GM21526 (cell line): ENCODE results near the gene RASA3.
"Not testable (repeated sequence)": the region's sequence is repeated elsewhere in the genome, so short reads cannot be mapped to it uniquely, and the experiment has no call there.

Source experiments
- ATAC-seq: cut with Tn5 transposase; IDR thresholded peaks from one replicate; pipeline ENCODE4 v1.9.1; 2021; ENCODE audit warnings: moderate library complexity; ENCODE audit not compliant: unreplicated experiment, low FRiP score

RASA3 gene

DNA sequence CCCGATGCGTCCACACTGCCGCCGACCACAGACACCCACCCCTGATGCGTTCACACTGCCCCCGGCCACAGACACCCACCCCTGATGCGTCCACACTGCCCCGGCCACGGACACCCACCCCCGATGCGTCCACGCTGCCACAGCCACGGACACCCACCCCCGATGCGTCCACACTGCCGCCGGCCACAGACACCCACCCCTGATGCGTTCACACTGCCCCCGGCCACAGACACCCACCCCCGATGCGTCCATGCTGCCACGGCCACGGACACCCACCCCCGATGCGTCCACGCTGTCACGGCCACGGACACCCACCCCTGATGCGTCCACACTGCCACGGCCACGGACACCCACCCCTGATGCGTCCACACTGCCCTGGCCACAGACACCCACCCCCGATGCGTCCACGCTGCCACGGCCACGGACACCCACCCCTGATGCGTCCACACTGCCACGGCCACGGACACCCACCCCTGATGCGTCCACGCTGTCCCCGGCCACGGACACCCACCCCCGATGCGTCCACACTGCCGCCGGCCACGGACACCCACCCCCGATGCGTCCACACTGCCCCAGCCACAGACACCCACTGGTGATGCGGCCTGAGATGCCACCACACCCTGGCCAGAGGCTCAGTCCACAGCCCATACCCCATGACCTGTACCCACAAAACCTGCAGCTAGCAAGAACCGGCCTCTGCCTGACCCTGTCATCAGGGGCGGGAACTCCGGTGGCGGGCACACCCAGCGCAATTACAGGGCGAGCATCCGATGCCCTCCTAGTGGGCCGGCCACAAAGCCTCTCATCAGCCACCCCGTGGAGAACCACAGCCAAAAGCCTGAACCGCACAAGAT is 28.4 kb downstream of the RASA3 start:
- no peak for ATAC-seq

- not testable (repeated sequence) for ATAC-seq
Measured at GRCh38 chr13:114103289-114103621, 29.2 kb downstream of the RASA3 start.

- no peak for ATAC-seq
Measured at GRCh38 chr13:114102521-114103288, 29.7 kb downstream of the RASA3 start.

- no peak for ATAC-seq
Measured at GRCh38 chr13:114102131-114102520, 30.3 kb downstream of the RASA3 start.

DNA sequence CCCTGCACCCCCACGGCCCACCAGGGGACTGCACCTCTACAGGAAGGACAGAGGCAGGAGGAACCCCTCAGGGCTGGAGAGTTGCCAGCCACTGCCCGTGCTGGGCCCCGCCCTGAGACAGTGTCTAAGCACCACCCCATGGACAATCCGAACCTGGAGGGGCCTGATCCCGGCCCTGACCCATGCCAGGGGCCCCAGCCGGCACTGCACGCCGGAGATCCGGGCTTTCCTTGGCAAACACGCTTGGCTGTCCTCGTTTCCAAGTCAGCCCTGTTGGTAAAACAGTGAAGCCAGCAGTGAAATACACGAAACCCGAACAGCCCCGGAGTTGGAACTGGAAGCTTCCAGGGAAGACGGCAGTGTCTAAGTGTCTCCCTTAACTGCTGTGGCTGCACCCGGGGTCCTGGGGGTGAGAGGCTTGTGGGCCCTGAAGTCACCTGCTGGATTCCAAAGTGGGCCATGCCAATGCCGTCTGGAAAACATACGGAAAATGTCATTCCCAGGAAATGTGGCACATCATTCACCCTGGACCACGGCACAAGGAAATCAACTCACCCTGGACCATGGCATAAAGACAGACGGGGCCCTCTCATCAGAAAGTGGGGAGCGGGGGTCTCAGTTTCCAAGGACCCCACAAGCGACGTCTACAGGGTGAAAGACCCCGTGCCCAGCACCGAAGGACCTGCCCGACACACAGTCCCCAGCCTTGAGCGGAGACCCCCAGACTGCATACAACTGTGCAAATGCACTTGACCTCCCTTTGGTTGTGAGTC is 30.9 kb downstream of the RASA3 start:
- ATAC-seq, result no peak

GRCh38 chr13:114100446-114101357 is 31.7 kb downstream of the RASA3 start:
- no peak for ATAC-seq

DNA sequence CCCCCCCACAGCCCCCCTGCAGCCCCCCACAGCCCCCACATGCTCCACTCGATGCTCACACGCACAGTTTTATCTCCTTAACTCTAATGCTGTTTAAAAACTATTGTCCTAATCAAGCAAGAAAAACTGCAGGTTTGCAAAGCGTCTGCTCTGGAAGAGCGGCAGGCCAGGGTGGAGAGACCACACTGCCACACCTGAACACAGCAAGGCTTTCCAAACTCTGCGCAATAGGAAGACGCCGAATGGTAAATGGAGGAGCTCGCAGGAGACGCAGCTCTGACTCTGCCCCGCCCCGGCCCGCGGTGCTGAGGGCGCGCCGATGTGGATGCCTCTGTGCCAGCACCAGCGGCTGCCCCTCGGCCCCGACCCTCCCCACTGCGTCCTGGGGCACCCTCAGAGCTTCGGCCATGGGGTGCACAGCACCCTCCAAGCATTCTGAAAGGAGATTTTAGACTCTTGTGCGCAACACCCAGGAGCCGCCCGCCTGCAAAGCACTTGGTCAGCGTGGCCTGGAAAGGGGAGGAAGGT is 32.4 kb downstream of the RASA3 start:
- no peak for ATAC-seq

DNA sequence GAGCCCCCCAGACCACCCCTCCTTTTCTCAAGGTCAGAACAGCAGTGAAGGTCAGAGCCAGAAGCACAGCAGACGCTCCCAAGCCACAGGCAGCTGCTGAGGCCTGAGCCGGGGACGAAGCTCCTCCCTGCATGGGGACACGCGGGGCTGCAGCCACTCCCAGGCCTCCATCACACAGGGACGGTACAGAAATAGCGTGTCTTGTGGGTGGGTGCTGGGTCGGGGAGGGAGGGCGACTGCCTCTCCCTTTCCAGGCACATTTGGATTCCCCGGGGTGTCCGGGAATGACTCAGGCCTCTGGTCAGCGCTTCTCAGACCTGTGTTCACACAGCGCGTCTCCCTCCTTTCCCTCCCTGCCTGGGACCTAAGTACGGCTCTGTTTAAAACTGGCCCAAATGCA is 33.2 kb downstream of the RASA3 start:
- no peak for ATAC-seq

DNA sequence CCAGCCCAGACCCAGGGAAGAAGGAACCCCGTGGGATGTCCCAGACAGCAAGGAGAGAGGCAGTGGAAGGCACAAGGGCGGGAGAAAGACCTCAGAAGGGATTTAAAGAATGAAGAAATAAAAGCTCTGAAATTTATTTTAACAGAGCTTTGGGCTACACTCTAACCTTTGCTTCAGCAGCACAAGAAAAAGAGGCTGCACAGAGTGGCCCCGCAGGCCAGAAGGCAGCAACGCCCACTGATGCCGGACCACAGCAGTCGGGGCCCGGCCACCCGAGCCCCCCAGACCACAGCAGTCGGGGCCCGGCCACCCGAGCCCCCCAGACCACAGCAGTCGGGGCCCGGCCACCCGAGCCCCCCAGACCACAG is 33.8 kb downstream of the RASA3 start:
- not testable (repeated sequence) for ATAC-seq

DNA sequence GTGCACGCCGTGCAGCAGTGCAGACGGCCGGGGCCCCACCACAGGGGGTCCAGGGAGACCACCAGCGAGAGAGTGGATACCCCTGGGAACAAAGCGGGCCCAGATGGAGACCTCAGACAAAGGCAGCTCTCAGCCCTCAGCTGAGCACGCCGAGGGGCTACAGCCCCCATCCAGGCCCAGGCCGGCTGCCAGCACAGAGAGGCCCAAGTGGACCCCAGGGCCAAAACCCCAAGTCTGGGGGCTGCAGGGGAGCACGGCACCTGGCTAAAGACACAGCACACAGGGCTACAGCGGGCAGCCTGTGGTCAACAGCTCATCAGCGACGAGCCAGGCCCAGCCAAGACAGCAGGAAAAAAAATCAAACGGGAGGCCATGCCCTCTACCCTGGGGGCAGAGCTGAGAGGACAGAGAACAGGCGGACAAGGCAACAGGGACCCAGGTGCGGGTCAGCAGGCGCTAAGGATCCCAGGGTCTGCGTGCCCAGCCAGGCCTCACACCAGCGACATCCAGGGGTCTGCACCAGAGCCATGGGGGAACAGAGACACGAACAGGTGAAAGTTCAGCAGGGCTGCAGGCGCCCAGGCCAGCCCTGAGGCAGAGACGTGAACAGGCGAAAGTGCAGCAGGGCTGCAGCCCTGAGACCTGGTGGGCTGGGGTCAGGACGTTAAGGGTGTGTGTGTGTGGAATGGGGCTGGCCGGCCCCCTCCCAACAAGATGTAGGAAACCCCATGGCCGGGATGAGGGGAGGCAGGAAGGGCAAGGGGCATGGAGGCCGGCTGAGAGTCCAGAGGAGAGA is 34.3 kb downstream of the RASA3 start:
- ATAC-seq, result no peak

DNA sequence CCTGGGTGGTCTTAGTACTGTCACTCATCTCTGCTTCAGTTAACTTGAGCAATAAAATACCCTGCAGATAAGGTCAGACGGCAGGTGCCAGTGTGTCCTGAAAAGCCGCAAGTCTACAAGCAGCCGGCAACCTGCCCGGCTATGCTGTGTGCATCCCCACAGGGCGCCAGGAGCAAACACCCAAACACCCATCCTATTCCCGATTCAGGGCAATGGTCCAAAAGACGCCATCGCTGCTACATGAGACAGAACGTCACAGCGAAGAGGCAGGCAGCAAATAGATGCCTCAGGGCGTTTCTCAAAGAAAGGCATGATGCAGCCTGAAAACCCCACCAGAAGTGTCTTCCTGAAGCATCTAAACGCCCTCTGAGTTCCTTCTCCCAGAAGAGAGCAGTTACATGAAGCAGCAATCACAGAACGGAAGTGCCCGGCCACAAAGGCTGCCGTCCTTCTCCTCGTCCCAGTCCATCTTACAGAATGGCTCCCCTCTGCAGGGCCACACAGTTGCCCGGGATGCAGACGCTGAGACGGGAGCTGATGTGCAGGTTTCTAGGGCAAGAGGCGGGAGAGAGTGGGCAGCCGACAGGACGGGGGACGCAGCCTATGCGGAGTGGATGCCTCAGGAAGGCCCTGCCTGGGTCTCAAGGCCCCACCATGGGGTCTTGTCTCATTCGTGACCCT is 35.1 kb downstream of the RASA3 start:
- ATAC-seq, result no peak

- ATAC-seq, result no peak
Measured at GRCh38 chr13:114096811-114097211, 35.6 kb downstream of the RASA3 start.

GRCh38 chr13:114096031-114096485 is 36.4 kb downstream of the RASA3 start:
- no peak for ATAC-seq

- ATAC-seq, result no peak
Measured at GRCh38 chr13:114095486-114095885, 36.9 kb downstream of the RASA3 start.

- ATAC-seq, result no peak
Measured at GRCh38 chr13:114093118-114093517, 39.3 kb downstream of the RASA3 start.

GRCh38 chr13:114092468-114092867 is 40.0 kb downstream of the RASA3 start:
- no peak for ATAC-seq

- ATAC-seq, result no peak
Measured at GRCh38 chr13:114090476-114090875, 41.9 kb downstream of the RASA3 start.

DNA sequence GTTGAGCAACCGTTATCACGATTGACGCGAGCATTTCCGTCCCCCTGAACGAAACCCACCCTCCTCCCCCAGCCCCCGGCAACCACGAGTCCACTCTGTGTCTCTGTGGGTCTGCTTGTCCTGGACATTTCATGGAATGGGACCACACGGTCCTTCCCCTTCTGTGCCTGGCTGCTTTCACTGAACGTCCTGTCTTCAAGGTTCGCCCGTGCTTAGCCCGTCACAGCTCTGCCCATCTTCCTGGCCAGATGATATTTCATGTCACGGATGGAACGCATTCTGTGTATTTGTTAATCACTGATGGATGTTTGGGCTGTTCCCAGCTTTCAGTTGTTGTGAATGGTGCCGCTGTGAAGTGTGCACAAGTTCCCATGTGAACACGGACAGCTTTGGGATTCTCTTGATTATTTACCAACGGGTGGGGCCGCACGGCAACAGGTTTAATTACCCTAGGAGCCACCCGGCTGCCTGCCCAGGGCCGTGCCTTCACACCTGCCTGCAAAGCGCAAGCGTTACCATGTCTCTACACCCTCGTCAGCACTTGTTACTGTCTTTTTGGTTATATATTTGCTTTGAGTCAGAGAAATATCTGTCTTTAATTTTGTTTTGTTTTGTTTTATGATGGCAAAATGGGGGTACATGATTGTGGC is 42.5 kb downstream of the RASA3 start:
- no peak for ATAC-seq
